Measurements from ENCODE around the gene VSTM4. TPM values are rescaled to one million over a fixed set of nuclear protein-coding genes. Genes with fewer than 3 reads are reported as not detected.

VSTM4 gene
- total RNA-seq, 1 donor from 2014 or later: 0.22 TPM

DNA sequence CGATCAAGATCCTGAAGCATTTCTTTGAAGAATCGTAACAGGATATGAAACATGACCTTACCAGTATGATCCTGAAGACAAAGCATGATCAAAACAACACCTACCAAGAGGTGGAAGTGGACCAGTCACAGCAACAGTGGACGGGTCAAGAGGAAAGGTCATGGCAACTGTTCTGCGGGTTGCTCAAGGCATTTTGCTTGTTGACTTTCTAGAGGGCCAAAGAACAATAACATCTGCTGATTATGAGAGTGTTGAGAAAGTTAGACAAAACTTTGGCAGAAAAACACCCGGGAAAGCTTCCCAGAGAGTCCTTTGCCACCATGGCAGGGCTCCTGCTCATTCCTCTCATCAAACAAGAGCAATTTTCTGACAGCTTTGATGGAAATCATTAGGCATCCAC lies 110.1 kb downstream of the VSTM4 start:
- Mint-ChIP-seq H3K4me1 (ENCODE audit: low read depth) (peaks cover 4% of the 10 kb centered on the region), H3K4me3 (ENCODE audit: low read depth) (no peak overlapping the region), H3K27me3 (peaks cover 4% of the 10 kb centered on the region), H3K27ac (no peak overlapping the region), H3K36me3 (ENCODE audit: insufficient read depth) (no peaks in the 10 kb centered on the region), H3K9me3 (ENCODE audit: low read depth) (no peaks in the 10 kb centered on the region)
- no peak for DNase-seq (ENCODE audit: low spot score, unreplicated experiment)
- TF ChIP-seq, protein P1, sequence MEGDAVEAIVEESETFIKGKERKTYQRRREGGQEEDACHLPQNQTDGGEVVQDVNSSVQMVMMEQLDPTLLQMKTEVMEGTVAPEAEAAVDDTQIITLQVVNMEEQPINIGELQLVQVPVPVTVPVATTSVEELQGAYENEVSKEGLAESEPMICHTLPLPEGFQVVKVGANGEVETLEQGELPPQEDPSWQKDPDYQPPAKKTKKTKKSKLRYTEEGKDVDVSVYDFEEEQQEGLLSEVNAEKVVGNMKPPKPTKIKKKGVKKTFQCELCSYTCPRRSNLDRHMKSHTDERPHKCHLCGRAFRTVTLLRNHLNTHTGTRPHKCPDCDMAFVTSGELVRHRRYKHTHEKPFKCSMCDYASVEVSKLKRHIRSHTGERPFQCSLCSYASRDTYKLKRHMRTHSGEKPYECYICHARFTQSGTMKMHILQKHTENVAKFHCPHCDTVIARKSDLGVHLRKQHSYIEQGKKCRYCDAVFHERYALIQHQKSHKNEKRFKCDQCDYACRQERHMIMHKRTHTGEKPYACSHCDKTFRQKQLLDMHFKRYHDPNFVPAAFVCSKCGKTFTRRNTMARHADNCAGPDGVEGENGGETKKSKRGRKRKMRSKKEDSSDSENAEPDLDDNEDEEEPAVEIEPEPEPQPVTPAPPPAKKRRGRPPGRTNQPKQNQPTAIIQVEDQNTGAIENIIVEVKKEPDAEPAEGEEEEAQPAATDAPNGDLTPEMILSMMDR (IDR thresholded peaks at IDR 0.05; ENCODE audit: unreplicated experiment): no peak

- Mint-ChIP-seq H3K4me3 (ENCODE audit: low read depth) (no peak overlapping the region), H3K27me3 (peaks cover 4% of the 10 kb centered on the region), H3K27ac (no peak overlapping the region), H3K36me3 (ENCODE audit: insufficient read depth) (no peaks in the 10 kb centered on the region), H3K9me3 (ENCODE audit: low read depth) (no peaks in the 10 kb centered on the region), H3K4me1 (ENCODE audit: low read depth) (peaks cover 4% of the 10 kb centered on the region)
- TF ChIP-seq, protein P1 (IDR thresholded peaks at IDR 0.05; ENCODE audit: unreplicated experiment): no peak
- DNase-seq (ENCODE audit: low spot score, unreplicated experiment): no peak
These were observed 113.3 kb downstream of the VSTM4 start for GRCh38 chr10:49001870-49002672.

DNA sequence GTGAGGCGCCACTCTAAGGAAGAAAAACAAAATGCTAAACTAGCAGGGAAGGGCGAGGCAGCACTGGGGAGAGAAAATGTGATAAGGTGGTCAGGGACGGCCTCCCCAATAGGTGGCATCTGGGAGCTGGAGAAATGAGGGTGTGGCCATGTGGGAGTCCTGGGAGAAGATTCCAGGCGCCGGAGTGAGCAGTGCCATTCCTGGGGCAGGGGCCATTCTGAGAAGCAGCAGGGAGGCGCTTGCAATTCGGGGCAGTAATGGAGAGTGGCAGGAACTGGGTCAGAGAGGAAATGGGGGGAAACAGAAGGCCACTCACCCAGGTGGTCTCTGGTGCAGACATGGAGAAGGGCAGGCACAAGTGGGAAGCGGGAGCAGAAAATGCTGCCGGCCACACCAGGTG lies 113.9 kb downstream of the VSTM4 start:
- no peak overlapping the region for H3K27ac Mint-ChIP-seq
- H3K4me1 Mint-ChIP-seq (ENCODE audit: low read depth): peaks cover 4% of the 10 kb centered on the region
- peaks cover 4% of the 10 kb centered on the region for H3K27me3 Mint-ChIP-seq
- TF ChIP-seq, protein P1 (IDR thresholded peaks at IDR 0.05; ENCODE audit: unreplicated experiment): peak; percentile 14
- H3K36me3 Mint-ChIP-seq (ENCODE audit: insufficient read depth): no peaks in the 10 kb centered on the region
- no peak overlapping the region for H3K4me3 Mint-ChIP-seq (ENCODE audit: low read depth)
- no peak for DNase-seq (ENCODE audit: low spot score, unreplicated experiment)
- H3K9me3 Mint-ChIP-seq (ENCODE audit: low read depth): no peaks in the 10 kb centered on the region

DNA sequence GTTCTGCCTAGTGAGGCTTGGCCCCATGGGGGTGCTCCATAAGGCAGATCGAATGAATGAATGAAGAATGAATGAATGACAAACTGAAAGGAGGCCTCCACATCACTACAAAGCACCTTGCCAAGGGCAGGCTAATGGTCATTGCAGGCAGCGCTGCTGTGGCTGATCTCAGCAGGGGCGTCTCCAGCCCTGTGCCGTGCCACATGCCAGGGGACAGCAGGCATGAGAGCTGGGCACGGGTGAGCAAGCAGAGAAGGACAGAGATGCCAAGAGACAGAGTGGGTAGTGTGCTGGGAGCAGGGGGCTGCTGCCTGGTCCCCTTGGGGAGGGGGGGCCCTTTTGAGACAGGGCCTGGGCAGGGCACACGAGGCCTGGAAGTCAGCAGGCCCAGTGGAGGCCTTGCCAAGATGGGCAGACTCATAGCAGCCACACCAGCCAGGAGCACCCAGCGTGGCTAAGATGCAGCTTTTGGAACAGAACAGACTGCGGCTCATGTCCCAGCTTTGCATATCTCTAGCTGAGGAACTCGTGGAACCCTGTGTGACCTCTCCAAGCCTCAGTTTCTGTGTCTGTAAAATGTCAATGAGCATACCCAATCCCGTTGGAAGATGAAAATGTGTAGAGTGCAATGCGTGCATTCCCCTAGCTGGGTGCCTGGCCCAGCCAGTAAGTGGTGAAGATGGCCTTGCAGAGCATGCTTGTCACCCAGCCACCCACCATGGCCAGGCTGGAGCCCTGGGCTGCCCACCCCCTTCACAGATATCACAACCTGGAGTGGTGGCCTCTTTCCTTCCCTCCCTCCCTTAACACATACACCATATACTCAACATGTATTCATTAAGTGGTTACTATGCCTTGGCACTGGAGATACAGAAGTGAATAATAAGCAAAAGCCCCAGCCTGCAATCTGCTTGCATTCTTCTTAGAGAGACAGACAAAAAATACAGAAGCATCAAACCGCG lies 114.6 kb downstream of the VSTM4 start:
- peaks cover 4% of the 10 kb centered on the region for H3K27me3 Mint-ChIP-seq
- H3K4me1 Mint-ChIP-seq (ENCODE audit: low read depth): peaks cover 4% of the 10 kb centered on the region
- no peak for DNase-seq (ENCODE audit: low spot score, unreplicated experiment)
- TF ChIP-seq, protein P1 (IDR thresholded peaks at IDR 0.05; ENCODE audit: unreplicated experiment): no peak
- H3K27ac Mint-ChIP-seq: no peak overlapping the region
- no peak overlapping the region for H3K4me3 Mint-ChIP-seq (ENCODE audit: low read depth)
- H3K36me3 Mint-ChIP-seq (ENCODE audit: insufficient read depth): no peaks in the 10 kb centered on the region
- no peaks in the 10 kb centered on the region for H3K9me3 Mint-ChIP-seq (ENCODE audit: low read depth)

DNA sequence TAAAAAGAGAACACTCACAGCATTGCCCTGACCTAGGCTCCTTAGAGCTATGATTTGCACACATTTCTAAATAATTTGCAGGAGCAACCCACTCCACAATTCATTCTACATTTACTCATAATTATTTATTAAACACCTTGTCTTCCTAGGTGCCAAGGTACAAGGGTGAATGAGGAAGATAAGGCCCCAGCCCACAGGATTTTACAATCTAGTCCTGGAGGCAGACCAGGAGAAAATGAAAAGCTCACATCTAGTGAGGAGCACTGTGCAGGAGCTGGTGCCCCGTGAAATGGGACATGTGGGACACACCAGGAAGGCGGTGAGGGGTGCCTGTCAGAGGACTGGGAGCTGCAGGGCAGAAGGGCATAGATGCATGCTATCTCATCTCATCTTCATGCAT lies 116.0 kb downstream of the VSTM4 start:
- no peak overlapping the region for H3K27ac Mint-ChIP-seq
- TF ChIP-seq, protein P1 (IDR thresholded peaks at IDR 0.05; ENCODE audit: unreplicated experiment): no peak
- no peaks in the 10 kb centered on the region for H3K9me3 Mint-ChIP-seq (ENCODE audit: low read depth)
- H3K4me3 Mint-ChIP-seq (ENCODE audit: low read depth): no peak overlapping the region
- peaks cover 4% of the 10 kb centered on the region for H3K27me3 Mint-ChIP-seq
- H3K4me1 Mint-ChIP-seq (ENCODE audit: low read depth): peaks cover 4% of the 10 kb centered on the region
- no peaks in the 10 kb centered on the region for H3K36me3 Mint-ChIP-seq (ENCODE audit: insufficient read depth)
- DNase-seq (ENCODE audit: low spot score, unreplicated experiment): no peak

Measured in progenitor cell of endocrine pancreas (in vitro differentiated cells).